Left ventricle myocardium superior (tissue), 1 donor: ENCODE measurements around the gene IPP. TPM values are rescaled to one million over a fixed set of nuclear protein-coding genes. Genes with fewer than 3 reads are reported as not detected.
"Not testable (repeated sequence)": the region's sequence is repeated elsewhere in the genome, so short reads cannot be mapped to it uniquely, and the experiment has no call there.

Experiments
- ATAC-seq: fragments of 200-7000 bp; cut with Tn5 transposase; one replicate; pipeline ENCODE4 v1.9.1; 2020; ENCODE audit warnings: mild to moderate bottlenecking, moderate library complexity
- DNase-seq: peaks from one replicate; pipeline ENCODE4 v3.0.0-alpha.2; 2020
- intact Hi-C: fragments of 100-400 bp; cut with micrococcal nuclease; formaldehyde crosslinking; loops from one replicate; pipeline ENCODE4 v1.11.0; 2022
- total RNA-seq: library from RNA; stranded (reverse); fragmentation: NEBNext Ultra II Directional; extraction: Animal tissue kit (Norgen Biotek cat#: 25700); gene quantifications from one replicate; pipeline ENCODE4 v1.2.1, GENCODE V29; 2021
- donor health status: DM: no; HTN: yes; CAD: no; lungs with severe emphysema.

Gene IPP
- total RNA-seq, 1 donor from 2014 or later = 12.2 TPM

- intact Hi-C loops, DNase-seq, ATAC-seq: not testable (repeated sequence)
Measured at GRCh38 chr1:45751039-45751838, 786 bp upstream of the IPP start.

GRCh38 chr1:45746922-45747321 lies 3.5 kb downstream of the IPP start:
- intact Hi-C loops = no loop called here
- DNase-seq (no peak), ATAC-seq (no peak)

DNA sequence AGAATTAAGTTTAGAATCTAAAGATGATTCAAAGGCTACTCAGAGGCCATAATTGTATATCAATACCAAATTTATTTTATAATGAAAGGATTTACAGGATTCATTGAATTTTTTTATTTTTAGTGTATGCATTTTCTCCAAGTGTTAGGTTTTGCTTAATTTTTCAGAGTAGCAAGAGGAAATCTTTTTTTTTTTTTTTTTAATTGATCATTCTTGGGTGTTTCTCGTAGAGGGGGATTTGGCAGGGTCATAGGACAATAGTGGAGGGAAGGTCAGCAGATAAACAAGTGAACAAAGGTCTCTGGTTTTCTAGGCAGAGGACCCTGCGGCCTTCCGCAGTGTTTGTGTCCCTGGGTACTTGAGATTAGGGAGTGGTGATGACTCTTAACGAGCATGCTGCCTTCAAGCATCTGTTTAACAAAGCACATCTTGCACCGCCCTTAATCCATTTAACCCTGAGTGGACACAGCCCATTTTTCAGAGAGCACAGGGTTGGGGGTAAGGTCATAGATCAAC lies 10.8 kb downstream of the IPP start:
- intact Hi-C loops, ATAC-seq, DNase-seq: not testable (repeated sequence)

DNA sequence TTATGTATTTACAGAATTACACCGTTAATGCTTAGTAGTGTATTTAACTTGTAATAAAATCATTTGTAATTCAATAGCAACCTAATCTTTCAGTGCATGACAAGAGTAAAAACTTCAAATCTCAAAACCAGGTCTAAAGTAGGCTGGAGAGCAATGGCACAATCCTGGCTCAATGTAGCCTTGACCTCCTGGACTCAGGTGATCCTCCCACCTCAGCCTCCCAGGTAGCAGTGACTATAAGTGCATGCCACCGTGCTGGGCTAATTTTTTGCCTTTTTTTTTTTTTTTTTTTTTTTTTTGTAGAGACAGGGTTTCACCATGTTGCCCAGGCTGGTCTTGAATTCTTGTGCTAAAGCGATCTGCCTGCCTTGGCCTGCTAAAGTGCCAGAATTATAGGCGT lies 11.3 kb downstream of the IPP start:
- ATAC-seq (no peak), DNase-seq (no peak)
- intact Hi-C loops = no loop called here

- ATAC-seq = no peak
- no peak for DNase-seq
- intact Hi-C loops = no loop called here
Measured at GRCh38 chr1:45730780-45731319, 19.6 kb downstream of the IPP start.

DNA sequence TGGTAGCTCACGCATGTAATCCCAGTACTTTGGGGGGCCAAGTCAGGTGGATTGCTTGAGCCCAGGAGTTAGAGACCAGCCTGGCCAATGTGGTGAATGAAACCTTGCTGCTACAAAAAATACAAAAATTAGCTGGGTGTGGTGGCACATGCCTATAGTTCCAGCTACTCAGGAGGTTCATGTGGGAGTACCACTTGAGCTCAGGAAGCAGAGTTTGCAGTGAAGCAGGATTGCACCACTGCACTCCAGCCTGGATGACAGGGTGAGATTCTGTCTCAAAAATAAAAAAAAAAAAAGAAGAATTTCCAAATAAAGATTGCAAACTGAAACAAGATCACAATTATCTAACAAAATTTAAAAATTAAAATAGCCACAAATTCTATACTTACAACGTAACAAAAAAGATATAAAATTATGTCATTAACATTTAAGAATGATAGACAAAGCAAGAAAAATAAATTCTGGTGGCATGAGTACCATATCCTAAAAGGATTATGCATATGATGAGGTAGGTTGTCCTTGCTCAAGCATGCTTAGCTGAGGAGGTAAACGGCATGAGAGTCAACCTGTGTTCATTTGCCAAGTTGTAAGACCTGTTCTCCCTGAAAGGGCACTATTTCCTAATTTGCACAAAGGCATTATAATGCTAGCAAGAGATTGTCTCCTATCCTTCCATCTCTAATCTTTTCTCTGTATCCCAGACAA lies 20.2 kb downstream of the IPP start:
- no peak for DNase-seq
- intact Hi-C loops = no loop called here
- ATAC-seq = no peak

- intact Hi-C loops, DNase-seq, ATAC-seq: not testable (repeated sequence)
Measured at GRCh38 chr1:45726007-45726406, 24.4 kb downstream of the IPP start.

- ATAC-seq = peak; percentile 63
- intact Hi-C loops = no loop called here
- no peak for DNase-seq
Measured at GRCh38 chr1:45723248-45723930, 27.1 kb downstream of the IPP start.

- DNase-seq = no peak
- peak; percentile 80 for ATAC-seq
- intact Hi-C loops = no loop called here
Measured at GRCh38 chr1:45722809-45723208, 27.6 kb downstream of the IPP start.

- DNase-seq = no peak
- intact Hi-C loops = no loop called here
- no peak for ATAC-seq
Measured at GRCh38 chr1:45721207-45721606, 29.2 kb downstream of the IPP start.

- intact Hi-C loops = no loop called here
- ATAC-seq (no peak), DNase-seq (no peak)
Measured at GRCh38 chr1:45718289-45718688, 32.2 kb downstream of the IPP start.

DNA sequence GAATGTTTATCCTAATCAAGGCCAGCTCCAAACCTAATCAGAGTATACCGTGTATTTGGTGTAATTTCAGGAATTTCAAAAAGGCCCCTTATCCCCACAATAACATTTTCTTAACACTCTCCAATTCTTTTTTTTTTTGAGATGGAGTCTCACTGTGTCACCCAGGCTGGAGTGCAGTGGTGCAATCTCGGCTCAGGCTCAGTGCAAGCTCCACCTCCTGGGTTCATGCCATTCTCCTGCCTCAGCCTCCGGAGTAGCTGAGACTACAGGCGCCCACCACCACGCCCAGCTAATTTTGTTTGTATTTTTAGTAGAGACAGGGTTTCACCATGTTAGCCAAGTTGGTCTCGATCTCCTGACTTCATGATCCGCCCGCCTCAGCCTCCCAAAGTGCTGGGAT lies 33.1 kb downstream of the IPP start:
- DNase-seq, ATAC-seq, intact Hi-C loops: not testable (repeated sequence)

GRCh38 chr1:45716700-45717099 lies 33.8 kb downstream of the IPP start:
- no peak for DNase-seq
- intact Hi-C loops = no loop called here
- ATAC-seq = no peak

DNA sequence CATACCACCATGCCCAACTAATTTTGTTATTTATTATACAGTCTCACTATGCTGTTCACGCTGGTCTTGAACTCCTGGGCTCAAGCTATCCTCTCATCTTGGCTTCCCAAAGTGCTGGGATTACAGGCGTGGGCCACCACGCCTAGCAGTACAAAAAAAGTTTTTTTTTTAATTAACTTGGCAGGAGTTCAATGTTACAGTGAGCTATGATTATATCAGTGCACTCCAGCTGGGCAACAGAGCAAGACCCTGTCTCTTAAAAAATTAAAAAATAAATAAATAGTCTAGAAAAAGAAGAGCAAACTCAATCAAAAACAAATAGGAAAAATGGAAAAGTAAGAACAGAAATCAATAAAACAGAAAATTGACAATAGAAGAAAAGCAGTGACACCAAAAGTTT lies 36.7 kb downstream of the IPP start:
- DNase-seq (no peak), ATAC-seq (no peak)
- intact Hi-C loops = no loop called here

DNA sequence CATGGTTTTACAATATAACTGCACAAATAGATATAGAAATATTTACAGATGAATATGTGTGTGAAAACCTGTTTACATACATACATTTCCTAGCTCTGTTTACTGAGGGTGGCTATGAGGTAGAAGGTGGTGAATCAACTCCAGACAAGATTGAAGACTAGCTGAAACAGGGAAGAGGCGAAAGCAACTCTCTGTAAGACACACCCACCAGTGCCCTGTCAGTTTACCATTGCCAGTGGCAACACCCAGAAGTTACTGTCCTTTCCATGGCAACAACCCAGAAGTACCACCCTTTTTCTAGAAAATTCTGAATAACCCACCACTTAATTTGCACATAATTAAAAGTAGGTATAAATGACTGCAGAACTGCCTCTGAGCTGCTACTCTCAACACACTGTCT lies 45.8 kb downstream of the IPP start:
- ATAC-seq (no peak), DNase-seq (no peak)
- intact Hi-C loops = no loop called here

DNA sequence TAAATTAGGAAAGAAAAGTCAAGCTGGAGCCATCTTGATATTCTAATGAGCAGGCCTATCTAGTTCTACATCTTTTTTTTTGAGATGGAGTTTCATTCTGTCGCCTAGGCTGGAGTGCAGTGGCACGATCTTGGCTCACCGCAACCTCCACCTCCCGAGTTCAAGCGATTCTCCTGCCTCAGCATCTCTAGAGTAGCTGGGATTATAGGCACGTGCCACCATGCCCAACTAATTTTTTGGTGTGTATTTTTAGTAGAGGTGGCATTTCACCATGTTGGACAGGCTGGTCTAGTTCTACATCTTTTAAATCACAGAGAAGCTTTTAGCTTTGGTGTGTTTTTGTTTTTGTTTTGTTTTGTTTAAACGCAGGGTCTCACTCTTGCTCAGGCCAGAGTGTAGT lies 55.6 kb downstream of the IPP start:
- DNase-seq (no peak), ATAC-seq (no peak)
- intact Hi-C loops = no loop called here

DNA sequence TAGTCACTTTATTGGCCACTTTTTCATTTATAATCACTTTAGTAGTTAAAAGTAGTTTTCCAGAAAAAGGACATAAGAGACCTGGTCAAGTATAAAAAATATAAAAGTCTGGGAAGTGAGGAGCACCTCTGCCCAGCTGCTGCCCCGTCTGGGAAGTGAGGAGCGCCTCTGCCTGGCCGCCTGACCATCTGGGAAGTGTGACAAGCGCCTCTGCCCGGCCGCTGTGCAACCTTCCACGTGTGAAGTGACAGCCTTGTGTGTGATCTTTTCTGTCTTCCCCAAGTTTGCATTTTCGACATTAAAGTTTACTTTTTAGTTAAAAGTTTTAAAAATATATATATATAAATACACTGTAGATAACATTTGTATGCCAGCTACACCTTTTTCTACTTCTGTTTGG lies 56.6 kb downstream of the IPP start:
- intact Hi-C loops, DNase-seq, ATAC-seq: not testable (repeated sequence)

GRCh38 chr1:45687754-45688740 lies 62.4 kb downstream of the IPP start, which contains the start of gene TMEM69:
Gene TMEM69 (plus strand): TSS chr1:45688181. CDS start chr1:45691069, 2,888 bp downstream.
- ATAC-seq = peak; percentile 56
- intact Hi-C loops = no loop called here
- peak; percentile 63 for DNase-seq
